Nucleus accumbens (tissue), 56 donors: ENCODE results near the gene GUCA2B.

Experiments used
- DNase-seq, 56 donors: peaks; one replicate each; lab custom pipeline; 2025; lab: John Stamatoyannopoulos, UW

Gene GUCA2B

GRCh38 chr1:42152907-42153600 lies at the start of gene GUCA2B:
Gene GUCA2B (plus strand): TSS chr1:42153410. CDS start chr1:42153451, 41 bp downstream.
- no peak for DNase-seq

DNA sequence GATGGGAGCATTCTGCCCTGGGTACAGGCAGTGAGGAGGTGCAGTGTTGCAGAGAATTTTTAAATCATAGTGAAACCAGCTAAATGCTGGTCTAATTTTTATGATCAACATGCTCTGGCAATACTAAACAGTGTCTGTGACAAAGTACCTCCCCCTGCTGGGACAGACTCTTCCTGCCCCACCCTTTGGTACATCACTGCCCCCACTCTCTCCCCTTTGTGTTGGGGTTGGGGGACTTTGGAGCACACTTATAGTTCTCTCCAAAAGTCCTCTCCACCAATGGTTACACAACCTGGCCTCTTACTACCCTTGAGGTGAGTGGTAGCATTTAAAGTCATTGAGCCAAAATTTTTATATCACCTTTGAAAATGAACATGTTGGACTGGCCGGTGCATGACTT lies 48.2 kb upstream of the GUCA2B start:
- no peak for DNase-seq

DNA sequence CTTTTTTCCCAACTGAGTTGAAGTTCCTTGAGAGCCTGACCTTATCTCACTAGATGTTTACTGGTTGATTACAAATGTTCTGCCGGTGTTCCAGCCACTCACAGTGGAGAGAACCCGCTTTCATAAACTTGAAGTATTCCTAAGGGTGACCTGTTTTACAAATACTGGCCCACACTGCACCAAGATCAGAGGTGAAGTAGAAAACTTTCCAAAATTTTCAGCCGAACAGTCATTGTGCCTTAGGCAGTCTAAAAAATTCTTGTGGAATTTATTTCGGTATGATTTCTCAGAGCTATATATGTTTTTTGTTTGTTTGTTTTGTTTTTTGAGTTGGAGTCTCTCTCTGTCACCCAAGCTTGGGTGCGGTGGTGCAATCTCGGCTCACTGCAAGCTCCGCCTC lies 44.9 kb upstream of the GUCA2B start:
- no peak for DNase-seq

- DNase-seq = no peak
These were observed 43.6 kb upstream of the GUCA2B start for GRCh38 chr1:42109600-42109999.

- no peak for DNase-seq
These were observed 39.0 kb upstream of the GUCA2B start for GRCh38 chr1:42114229-42114628.

DNA sequence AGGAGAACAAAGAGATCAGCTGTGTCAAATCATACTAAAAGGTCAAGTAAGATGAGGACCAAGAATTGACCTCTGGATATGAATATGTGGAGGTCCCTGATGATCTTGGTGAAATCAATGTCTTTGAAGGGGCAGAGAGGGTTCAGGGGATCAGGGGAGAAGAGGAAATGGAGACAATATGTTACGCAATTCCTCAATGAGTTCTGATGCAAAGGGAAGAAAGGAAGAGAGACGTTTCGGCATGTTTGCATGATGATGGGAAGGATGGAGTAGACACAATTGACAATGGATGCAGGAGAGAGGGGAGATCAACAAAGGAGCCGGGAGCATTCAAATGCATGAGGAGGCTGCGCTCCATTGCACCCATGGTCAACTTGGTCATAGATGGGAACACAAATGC lies 36.0 kb upstream of the GUCA2B start:
- DNase-seq = no peak

DNA sequence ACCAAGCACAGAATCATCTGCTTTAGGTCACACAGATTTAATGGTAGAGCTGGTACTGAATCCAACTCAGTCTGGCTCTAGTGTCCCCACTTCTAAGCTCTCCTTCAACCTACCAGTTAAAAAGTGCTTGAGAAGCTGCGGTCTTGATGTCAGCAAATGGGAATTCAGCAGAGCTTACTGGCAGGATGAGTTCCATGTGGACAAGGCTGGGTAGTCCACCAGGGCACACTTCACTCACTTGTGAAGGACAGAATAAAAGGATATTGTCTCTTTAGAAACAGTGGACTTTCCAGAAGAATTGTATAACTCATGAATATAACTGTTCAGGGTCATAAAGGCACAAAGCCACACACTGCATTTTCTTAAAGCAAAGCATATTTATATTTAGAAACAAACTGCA lies 35.1 kb upstream of the GUCA2B start:
- no peak for DNase-seq

DNA sequence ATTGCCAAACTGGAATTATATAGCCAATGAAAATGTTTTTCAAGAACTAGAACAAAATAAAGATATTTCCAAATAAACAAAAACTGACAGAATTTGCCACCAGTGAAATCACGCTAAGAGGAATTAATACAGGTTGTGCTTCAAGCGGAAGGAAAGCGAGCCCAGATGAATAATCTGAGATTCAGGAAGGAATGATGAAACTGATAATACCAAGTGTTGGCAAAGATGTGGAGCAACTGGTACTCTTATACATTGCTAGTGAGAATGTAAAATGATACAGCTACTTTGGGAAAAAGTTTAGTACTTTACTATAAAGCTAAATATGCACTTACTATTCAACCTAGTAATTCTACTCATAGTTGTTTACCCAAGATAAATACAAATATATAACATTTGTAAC lies 30.8 kb upstream of the GUCA2B start:
- no peak for DNase-seq

- no peak for DNase-seq
These were observed 27.7 kb upstream of the GUCA2B start for GRCh38 chr1:42125552-42125951.

DNA sequence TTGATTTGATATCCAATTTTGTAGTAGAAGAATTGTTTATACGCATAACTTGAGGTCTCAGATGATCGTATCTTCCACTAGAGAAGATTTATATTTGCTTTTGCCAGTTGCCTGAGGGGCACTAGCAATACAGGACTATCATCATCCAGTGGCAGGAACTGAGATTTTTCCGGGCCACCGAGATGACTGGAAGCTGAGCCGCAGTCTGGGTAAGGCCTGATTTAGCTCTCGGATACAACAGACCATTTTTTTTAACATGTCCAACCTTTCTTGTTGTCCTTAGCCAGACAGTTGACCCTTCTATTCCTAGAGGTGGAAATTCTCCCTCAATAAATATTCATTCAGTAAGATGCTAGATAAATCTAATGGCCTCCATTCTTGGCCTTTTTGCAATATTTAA lies 25.4 kb upstream of the GUCA2B start:
- DNase-seq = no peak

GRCh38 chr1:42128499-42128898 lies 24.7 kb upstream of the GUCA2B start:
- no peak for DNase-seq

GRCh38 chr1:42128964-42129363 lies 24.2 kb upstream of the GUCA2B start:
- DNase-seq = peak in 10 of 56 donors; percentile 2 to 56 (median 15)

DNA sequence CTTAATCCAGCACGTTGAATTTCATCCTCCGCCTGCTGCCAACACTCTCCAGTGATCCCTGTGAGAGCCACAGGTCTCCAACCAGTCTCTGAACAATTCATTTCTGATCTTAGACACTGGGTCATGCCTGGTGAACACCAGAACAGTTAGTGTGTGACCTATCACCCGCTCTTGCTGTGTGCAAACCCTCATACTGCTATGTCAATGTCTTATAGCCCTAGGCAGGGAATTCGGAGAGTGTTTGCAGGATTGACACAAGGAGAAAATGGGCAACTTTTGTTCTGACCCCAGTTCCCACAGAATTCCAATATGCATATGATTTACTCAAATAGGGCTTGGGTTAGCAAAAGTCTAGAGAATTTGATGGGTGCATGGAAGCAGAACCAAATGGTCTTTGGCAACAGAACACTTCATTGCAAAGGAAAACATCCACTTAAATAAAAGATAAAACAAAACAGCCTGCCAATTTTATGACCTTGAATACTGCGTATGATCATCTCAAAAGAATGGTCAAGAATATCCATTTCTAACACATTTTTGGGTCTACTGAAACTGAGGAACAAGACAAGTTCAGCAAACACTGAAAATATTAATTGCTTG lies 23.0 kb upstream of the GUCA2B start:
- DNase-seq = no peak

- DNase-seq = no peak
These were observed 19.8 kb upstream of the GUCA2B start for GRCh38 chr1:42133390-42133789.

GRCh38 chr1:42133809-42134526 lies 19.2 kb upstream of the GUCA2B start:
- no peak for DNase-seq

GRCh38 chr1:42135426-42135825 lies 17.8 kb upstream of the GUCA2B start:
- no peak for DNase-seq

GRCh38 chr1:42136466-42136865 lies 16.7 kb upstream of the GUCA2B start:
- no peak for DNase-seq

DNA sequence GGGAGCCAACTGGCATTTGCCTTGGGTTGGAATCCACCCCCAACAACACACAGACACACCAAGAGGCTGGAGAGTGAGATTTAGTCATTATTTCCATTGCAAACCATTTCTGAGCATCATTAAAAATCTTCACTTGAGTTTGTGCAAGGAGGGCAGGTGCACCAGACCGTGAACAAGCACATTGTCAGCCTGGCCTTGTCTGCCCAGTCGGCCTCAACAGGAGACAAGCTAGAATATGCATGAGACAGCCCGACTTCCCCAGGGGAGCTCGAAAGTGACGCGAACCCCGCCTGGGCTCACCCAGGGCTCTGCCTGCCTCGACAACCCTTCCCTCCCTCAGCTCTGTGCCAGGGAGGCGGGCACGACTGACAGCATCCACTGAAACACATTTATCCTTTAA lies 15.4 kb upstream of the GUCA2B start:
- peak in 1 of 56 donors; percentile 8 for DNase-seq

GRCh38 chr1:42138586-42138985 lies 14.6 kb upstream of the GUCA2B start:
- DNase-seq = no peak

- no peak for DNase-seq
These were observed 13.8 kb upstream of the GUCA2B start for GRCh38 chr1:42139444-42139843.

DNA sequence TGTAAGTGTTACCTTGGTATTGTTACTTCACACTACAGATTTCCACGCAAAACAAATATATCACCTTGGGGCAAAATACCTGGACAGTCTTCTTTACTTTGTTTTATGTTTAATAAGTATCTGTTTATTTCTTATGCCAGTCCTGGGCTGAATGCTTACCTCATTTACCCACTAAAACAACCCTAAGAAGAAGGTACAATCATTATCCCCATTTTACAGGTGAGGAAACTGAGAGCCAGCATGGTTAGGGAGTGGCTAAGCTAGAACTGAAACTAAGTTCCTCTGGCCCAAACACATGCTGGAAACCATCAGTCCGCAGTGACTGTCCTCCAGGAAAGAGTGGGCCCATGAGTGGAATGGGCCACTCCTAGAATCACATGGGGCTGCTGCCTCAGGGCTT lies 13.0 kb upstream of the GUCA2B start:
- no peak for DNase-seq

- DNase-seq = no peak
These were observed 11.2 kb upstream of the GUCA2B start for GRCh38 chr1:42141978-42142377.
